GM06990 (cell line): Measurements from ENCODE around the gene COMMD2.

Source experiments
- DNase-seq: peaks from one replicate; pipeline ENCODE4 v3.0.0-alpha.2; 2011; ENCODE audit not compliant: insufficient read length; ENCODE audit errors: extremely low read depth
- H3K27me3 ChIP-seq: replicated peaks from 2 replicates; pipeline ENCODE4 v1.6.0; 2011; ENCODE audit warnings: low read length; ENCODE audit not compliant: control insufficient read depth, insufficient read depth
- H3K36me3 ChIP-seq: 2 replicates; pipeline ENCODE4 v1.5.1; 2011; ENCODE audit warnings: low read length; ENCODE audit not compliant: control insufficient read depth, insufficient read depth
- H3K4me3 ChIP-seq: replicated peaks from 2 replicates; pipeline ENCODE4 v1.5.1; 2011; ENCODE audit warnings: low read depth, mild to moderate bottlenecking, control low read depth, low read length
- CTCF ChIP-seq: IDR thresholded peaks from 2 replicates; pipeline ENCODE4 v1.5.1; 2011; ENCODE audit warnings: low read length, control low read depth, mild to moderate bottlenecking, inconsistent platforms; ENCODE audit not compliant: insufficient read depth, poor library complexity, severe bottlenecking

COMMD2 gene

DNA sequence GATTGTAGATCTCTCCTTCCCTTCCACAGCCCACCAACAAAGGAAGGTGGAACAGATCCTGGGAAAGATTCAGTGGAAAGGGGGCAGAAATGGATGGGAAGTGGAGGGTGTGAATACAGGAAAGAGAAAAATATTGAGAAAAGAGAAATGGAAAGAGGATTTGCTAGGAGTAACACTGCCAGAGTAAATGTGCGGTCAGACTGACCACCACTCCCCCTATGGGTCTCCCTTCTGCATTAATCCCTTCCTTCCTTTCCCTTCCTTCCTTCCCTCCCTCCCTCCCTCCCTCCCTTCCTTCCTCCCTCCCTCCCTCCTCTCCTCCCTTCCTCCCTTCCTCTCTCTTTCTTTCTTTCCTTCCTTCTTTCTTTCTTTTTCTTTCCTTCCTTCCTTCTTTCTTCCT is 12.0 kb upstream of the COMMD2 start:
- no peaks in the 10 kb centered on the region for H3K36me3 ChIP-seq
- H3K27me3 ChIP-seq = peaks cover 2% of the 10 kb centered on the region; the same call in 1 of the 2 replicates
- DNase-seq = no peak
- H3K4me3 ChIP-seq = no peak overlapping the region
- TF ChIP-seq CTCF = no peak

- H3K36me3 ChIP-seq = no peaks in the 10 kb centered on the region
- no peak for TF ChIP-seq CTCF
- DNase-seq = no peak
- H3K4me3 ChIP-seq = no peak overlapping the region
- peaks cover 2% of the 10 kb centered on the region; the same call in 1 of the 2 replicates for H3K27me3 ChIP-seq
Measured at GRCh38 chr3:149763565-149764195, 11.4 kb upstream of the COMMD2 start.

GRCh38 chr3:149753717-149754116 is 1.4 kb upstream of the COMMD2 start:
- no peak overlapping the region for H3K4me3 ChIP-seq
- no peaks in the 10 kb centered on the region for H3K27me3 ChIP-seq
- no peak for DNase-seq

GRCh38 chr3:149752788-149753136 is 473 bp upstream of the COMMD2 start:
- Histone ChIP-seq H3K36me3 (peaks cover 4% of the 10 kb centered on the region), H3K4me3 (peak overlapping the region; percentile 83), H3K27me3 (no peaks in the 10 kb centered on the region)
- no peak for DNase-seq
- TF ChIP-seq CTCF = no peak

More at GRCh38 chr3:149753717-149754116, 1.4 kb upstream of the COMMD2 start:
- H3K36me3 ChIP-seq = no peaks in the 10 kb centered on the region
- TF ChIP-seq CTCF = no peak

DNA sequence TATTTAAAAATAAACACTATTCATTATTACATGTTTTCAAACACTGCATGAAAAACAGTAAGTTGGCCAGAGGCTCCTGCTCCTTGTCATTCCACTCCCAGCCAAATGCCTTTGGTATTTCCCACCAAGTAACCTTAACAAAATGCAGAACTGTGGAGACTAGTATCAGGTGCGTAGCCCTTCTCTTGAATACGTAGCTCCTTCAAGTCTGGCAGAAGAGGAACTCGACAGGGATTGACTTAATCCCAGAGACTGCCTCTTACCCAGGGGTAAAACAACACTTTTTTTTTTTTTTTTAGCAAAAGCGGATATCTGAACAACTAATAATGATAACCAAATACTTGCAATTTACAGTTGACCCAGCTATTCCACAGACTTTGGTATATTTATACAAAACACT is 738 bp downstream of the COMMD2 start:
- Histone ChIP-seq H3K27me3 (no peaks in the 10 kb centered on the region), H3K36me3 (peaks cover 6% of the 10 kb centered on the region), H3K4me3 (peak overlapping the region; percentile 83)
- TF ChIP-seq CTCF = no peak
- DNase-seq = no peak

GRCh38 chr3:149744606-149745005 is 7.7 kb downstream of the COMMD2 start:
- Histone ChIP-seq H3K36me3 (peaks cover 6% of the 10 kb centered on the region), H3K27me3 (no peaks in the 10 kb centered on the region), H3K4me3 (no peak overlapping the region)
- no peak for TF ChIP-seq CTCF
- no peak for DNase-seq
